ENCODE measurements around the gene MMS22L.

Gene MMS22L, protein sequence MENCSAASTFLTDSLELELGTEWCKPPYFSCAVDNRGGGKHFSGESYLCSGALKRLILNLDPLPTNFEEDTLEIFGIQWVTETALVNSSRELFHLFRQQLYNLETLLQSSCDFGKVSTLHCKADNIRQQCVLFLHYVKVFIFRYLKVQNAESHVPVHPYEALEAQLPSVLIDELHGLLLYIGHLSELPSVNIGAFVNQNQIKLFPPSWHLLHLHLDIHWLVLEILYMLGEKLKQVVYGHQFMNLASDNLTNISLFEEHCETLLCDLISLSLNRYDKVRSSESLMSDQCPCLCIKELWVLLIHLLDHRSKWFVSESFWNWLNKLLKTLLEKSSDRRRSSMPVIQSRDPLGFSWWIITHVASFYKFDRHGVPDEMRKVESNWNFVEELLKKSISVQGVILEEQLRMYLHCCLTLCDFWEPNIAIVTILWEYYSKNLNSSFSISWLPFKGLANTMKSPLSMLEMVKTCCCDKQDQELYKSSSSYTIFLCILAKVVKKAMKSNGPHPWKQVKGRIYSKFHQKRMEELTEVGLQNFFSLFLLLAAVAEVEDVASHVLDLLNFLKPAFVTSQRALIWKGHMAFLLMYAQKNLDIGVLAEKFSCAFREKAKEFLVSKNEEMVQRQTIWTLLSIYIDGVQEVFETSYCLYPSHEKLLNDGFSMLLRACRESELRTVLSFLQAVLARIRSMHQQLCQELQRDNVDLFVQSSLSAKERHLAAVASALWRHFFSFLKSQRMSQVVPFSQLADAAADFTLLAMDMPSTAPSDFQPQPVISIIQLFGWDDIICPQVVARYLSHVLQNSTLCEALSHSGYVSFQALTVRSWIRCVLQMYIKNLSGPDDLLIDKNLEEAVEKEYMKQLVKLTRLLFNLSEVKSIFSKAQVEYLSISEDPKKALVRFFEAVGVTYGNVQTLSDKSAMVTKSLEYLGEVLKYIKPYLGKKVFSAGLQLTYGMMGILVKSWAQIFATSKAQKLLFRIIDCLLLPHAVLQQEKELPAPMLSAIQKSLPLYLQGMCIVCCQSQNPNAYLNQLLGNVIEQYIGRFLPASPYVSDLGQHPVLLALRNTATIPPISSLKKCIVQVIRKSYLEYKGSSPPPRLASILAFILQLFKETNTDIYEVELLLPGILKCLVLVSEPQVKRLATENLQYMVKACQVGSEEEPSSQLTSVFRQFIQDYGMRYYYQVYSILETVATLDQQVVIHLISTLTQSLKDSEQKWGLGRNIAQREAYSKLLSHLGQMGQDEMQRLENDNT

DNA sequence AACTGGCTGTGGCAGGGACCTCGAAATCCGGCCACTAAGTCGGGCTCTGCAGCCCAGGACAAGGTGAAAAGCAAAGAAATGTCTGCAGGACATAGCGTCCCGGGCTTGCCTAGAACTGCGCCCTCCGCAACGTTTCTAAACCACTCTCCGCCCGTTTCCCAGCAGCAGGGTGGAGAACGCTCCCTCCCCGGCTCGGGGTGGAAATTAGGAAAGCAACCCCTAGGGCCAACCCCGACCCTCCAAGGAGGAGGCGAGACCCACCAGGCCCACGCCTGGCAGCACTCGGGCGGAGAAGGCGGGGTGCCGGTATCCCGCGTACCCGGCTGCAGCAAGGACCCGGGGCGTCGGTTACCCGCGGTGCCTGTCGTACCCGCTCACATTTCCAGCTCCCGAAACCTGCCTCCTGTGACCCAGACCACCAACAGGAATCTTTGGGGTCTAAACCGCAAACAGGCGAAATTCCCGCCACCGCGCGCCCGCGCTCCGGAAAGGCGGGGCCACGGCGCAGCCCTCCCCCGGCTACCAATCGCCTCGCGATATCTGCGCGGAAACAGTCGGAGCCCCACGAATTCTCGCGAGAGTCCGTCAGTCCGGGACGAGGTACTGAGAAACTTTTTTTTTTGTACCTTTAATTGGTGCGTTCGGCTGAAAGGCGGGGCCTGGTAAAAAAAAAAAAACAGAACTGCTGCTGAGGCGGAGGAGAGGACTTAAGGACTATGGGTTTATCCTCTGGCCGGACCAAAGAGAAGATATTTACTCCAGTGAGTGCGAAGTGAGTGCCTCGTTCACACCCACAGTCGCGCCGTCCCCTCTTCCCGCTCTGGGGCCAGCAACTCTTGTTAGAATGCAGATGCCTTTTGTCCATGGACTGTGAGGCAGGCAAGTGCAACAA, at the start of gene MMS22L:
TSS of gene MMS22L (minus strand) at position 491 of the 892 bp plus-strand sequence. CDS start 739 bp downstream, outside the sequence.
- peak; percentile 94 for DNase-seq

DNA sequence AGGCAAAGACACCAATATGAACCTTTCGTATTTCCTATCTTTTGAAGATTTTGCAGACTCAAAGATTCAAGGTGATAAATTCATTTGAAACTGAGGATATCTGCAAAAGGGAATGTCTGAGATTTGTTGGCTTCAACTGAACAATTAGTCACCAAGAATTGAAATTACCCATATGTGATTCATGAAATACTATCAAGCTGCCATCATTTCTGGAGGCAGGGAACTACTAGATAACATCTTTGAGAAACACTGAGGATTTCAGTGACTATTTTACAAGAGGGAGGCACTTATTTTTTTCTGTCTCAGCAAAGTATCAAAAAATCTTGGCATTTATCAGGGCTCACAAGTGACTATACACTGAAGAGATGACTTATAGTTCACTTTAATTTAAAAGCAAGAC, 39.8 kb upstream of the MMS22L start:
- no peak for DNase-seq

DNA sequence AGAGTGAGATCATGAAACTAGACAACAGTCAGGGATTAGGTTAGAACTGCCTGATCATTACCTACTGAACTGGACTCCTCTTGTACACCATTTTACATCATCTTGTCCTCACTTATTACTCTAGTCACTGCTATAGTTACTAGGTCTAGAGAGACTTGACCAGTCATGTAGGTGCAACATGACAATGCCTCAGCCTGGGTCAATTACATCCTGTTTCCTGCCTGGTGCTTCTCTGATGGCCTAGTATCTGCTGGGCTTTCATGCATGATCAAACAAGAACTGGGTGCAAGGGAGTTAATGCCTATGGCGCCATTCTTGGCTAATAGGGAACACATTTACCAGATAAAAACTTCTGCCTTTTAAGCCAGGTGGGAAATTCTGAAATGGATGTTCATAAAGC, 39.2 kb upstream of the MMS22L start:
- DNase-seq = peak; percentile 4

DNA sequence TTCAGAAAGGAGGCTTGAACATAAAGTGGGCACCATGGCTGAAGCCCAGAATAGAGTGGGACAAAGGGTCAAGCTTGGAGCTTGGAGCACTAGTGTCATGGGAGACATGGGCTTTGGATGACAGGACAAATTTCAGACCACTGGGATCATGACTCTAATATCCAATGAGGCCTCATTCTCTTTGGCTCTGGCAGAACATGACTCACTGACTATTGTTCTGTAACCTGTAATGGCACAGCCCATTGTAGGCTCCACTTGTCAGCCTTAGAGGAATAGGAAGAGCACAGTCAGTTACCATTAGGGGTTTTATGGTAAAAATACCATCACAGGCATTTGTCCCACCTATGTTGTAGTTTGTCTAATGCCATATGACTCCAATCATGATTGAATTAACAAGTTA, 34.0 kb upstream of the MMS22L start:
- DNase-seq = no peak

DNA sequence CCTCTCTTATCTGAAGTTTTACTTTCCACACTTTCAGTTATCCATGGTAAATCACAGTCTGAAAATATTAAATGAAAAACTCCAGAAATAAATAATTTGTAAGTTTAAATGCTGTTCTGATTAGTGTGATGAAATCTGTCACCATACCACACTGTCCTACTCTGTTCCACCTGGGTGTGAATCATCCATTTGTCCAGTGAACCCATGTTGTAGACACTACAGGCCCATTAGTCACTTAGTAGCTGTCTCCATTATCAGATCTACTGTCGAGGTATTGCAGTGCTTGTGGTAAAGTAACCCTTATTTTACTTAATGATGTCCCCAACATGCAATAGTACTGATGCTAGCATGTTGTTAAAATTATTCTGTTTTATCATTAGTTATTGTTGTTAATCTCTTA, 29.2 kb upstream of the MMS22L start:
- DNase-seq = no peak

DNA sequence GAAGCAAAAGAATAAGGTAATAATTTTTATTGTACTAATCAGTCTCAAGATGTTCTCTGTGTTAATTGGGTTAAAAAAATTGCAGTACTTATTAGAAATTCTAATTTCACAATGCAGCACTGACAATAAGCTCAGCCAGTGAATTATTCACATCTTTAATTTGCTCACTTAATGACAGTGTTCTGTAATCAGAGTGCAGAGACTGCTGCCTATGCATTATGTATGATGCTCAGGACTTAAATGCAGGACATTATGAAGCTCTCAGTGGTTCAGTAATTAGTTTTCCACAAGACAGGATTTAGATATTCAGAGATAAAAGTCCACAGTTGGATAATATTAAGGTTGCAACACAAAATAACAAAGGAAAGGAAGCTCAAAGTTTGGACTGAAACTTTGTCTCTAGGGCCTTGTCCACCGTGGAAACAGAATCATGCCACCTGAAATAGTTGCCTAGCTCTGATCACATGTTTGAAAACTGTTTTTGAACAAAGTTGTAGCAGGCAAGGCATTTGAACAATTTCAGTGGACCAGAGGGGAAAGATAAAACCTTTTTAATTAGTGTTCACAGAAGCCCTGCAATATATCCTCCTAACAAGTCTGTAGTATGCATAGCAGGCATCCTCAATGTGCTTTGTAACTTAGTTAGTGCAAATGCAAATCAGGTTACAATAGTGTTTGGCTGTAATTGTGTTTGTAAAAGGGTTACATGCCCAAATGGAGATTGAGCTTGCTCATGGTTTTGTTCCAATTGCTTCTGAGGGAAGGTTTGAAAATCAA, 23.7 kb upstream of the MMS22L start:
- DNase-seq = no peak

DNA sequence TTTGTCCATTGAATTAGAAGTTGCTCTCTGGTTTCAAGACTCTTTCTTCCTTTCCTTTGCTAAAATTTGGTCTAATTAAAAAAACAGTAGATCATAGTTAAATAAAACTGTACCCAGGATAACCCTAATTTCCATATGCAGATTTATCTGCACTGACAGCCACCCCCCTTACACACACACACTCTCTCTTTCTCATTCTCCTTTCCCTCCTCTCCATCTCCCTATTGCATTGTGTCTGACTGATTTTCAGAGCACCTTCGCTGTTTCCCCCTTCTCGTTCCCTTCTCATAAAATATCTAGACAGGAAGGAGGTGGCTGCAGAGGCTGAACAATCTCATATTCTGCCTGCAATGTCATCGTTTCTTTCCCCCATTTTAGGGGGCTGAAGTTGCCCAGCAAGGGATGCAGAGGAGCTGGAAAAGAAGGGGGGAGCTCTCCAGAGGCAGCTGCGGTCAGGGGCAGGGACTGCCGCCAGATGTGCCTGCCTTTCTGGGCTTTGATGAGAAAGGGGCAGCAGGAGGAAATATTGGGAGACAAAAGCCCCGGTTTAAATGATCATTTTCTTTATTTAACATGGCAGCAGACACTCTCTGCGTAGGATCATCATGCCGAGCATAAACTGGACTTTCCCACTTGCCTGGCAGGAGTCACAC, 22.5 kb upstream of the MMS22L start:
- DNase-seq = no peak

DNA sequence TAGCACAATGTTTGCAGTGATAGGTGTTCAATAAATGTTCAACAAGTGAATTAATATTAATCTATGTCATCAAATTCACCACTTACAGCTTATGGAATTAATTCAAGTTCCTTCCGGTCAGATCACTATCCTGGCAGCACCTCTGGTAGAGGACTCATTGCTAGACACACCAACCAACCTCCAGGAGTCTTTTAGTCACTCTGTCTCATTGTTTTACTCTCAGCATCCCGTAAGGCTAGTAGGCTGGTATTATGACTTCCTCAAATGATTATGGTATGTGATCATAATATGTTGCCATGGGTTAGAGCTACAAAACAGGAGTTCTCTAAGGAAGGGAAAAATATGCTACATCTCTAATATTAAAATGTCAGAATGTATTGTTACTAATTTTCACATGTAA, 21.7 kb upstream of the MMS22L start:
- DNase-seq = no peak

DNA sequence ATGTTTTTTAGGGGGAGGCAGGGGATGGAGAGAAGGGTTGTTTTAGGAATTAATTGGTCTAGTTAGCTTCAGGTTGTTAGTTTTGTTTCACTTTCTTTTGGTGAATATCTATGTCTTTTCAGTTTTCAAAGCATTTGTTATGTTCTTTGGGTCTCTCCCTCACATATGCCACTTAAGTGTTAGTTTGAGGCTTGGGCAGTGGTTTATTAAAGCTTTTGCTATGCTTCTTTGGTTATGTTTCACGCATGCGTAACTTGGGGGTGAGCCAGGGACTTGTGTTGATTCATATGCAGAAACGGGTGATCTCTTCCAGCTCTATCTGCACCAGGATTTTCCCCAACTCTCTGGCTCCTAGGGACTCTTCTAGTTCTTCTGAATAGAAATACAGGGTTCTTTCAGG, 11.4 kb upstream of the MMS22L start:
- DNase-seq = no peak

DNA sequence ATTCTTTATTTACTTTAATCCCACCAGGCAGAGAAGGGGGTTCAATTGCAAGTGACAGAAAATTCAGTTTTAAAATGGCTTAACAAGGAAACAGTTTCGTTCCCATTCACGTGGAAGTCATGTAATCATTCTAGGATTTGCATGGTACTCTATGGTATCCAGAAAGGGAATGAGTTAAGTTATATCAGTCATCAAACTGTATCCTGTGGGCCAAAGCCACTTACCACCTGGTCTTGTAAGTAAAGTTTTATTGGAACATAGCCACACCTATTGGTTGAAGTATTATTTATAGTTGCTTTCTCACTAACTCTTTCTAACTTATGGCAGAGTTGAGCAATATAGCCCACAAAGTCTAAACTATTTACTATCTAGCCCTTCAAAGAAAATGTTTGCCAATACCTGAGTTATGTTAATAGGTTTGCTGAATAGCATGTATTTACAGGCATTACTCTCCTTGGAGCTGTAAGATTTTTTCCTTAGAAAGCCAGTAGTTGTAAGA, 10.2 kb upstream of the MMS22L start:
- no peak for DNase-seq

DNA sequence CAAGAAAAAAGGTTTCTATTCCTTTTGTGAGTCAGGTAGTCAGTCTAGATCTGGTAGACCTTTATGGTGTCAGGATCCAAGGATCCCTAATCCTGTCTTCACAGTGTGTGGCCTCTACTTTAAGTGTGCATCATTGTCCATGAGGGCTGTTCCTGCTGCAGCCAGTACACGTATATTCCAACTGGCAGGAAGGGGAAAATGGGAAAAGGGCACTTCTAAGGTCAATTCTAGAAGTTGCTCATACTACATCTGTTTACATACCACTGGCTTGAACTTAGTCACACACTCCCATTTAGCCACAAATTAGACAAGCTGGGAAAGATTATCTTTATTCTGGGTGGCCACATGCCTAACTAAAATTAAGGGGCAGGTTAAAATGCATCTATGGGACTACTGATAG, 9.7 kb upstream of the MMS22L start:
- DNase-seq = no peak

DNA sequence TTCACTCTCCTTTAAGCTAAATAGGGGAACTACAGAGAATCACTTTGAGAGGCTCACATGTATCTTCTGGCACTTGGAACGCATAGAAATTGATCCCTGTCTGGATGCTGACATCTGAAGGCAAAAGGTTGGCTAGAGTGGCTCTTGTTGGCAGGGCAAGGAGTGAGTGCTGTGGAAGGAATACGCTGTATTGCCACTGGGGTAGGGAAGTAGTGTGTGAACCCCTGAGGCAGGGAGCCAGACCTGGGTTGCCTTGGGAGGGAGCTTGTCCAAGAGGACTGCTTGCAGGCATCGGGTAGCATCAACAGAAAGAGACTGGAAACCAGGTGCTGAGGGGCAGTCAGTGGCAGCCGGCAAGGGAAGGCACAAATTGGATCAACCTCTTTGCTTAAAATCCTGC, 8.9 kb upstream of the MMS22L start:
- DNase-seq = no peak

DNA sequence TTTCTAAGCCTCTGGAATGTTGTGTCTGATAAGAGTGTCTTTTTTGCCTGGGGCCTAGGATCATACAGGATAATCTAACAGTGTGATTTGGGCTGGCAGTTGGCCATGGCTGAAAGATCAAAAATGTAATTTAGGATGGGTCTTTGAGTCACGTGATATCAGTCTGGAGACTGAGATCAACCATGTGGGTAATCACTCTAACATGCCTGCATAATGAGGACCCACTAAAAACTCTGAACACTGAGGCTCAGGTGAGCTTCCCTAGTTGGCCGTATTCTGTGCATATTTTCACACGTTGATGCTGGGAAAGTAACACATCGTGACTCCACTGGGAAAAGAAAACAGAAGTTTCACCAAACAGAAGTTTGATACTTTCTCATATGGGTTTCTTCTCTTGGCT, 6.3 kb upstream of the MMS22L start:
- no peak for DNase-seq

DNA sequence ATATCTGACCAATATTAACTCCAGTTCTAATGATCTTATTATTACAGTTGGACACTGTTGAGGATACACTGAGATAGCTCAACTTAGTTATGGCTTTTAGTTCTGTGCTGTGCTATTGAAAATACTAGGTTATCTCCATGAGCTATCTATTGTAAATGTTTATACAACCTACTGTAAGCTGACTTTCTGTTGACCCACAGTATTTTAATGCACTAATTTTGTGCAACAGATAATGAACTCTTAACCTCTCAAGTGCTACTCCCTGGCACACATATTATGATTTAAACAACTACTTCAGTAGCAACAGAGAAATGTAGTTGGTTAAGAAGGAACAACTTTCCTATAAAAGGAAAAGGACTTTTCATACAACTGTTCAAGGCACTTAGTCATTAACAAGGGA, 5.2 kb upstream of the MMS22L start:
- DNase-seq = no peak

DNA sequence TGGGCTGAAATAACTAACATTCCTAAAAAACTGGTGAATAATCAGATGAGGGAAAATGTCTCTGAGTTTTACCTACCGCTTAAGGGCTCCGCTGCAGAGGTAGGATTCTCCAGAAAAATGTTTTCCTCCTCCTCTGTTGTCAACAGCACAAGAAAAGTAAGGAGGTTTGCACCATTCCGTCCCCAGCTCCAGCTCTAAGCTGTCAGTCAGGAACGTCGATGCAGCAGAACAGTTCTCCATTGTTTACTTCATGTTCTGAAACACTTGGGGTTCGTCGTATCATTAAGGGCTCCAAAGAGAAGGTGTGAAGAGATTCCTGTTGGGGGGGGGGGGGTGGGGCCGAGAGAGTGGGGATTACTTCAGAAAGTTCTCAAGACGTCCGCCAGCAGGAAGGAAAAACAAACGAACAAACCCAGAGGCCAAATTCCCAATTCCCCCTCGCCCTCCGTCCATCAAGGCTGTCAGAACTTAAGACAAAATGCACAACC, 734 bp downstream of the MMS22L start:
- DNase-seq = peak; percentile 11

DNA sequence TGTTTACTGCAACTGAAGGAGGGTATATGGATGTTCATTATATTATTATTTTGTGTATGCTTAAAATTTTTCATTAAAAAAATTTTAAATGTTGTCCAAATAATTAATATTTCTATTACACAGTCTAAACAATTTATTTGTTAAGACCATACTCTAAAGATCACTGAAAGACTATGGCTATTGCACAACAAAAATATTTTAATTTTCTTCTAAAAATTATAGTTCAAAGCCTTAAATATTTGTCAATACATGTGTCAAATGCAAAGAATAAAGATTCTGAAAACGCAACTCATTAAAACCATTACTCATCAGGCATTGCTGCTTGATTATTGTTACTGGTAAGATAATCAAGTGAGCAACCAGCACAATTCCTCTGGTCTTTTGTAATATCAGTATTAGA, 2.2 kb downstream of the MMS22L start:
- DNase-seq = no peak

DNA sequence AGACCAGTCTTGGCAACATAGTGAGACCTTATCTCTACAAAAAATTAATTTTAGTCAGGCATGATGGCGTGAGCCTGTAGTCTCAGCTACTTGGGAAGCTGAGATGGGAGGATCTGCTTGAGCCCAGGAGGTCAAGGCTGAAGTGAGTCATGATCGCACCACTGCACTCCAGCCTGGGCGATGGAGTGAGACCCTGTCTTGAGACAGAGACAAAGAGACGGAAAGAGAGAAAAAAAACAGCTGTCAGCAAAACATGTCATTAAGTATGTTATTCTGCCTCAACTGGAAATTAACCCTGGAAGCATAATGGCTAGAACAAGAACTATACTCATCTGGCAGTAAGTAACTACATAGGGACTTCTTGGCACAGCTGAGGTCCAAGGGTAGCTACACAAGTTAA, 7.2 kb downstream of the MMS22L start:
- DNase-seq = no peak

DNA sequence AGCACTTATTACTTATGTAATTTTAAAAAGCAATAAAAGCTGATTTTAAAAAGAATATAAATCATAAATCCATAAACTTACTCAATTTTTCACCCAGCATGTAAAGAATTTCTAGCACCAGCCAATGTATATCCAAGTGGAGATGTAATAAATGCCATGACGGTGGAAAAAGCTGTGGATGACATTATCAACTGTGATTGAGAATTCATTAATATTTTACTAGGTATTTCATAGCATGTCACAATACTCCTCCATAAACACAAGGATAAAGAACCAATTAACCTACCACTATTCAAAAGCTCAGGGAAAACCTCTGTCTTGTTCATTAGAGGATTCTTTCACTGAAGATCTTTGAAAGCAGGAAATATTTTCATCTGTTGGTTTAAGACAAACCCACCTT, 13.2 kb downstream of the MMS22L start:
- no peak for DNase-seq

DNA sequence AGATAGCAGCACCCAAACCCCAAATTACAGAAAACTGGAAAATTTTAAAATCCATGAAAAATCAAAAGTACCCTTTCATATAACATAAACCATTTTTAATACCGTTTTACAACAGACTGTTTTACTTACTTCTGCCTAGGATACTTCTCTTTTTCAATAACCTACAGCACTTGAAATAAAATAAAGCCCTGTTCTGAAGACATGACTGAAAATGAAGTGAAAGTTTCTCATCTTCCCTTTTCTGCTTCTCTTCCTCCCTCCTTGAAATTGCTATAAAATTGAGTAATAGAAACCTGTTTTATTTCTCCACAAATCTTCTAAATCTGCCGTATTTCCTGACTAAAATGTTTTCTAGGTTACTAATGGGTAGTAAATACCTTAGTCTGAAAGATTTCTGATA, 20.3 kb downstream of the MMS22L start:
- no peak for DNase-seq

DNA sequence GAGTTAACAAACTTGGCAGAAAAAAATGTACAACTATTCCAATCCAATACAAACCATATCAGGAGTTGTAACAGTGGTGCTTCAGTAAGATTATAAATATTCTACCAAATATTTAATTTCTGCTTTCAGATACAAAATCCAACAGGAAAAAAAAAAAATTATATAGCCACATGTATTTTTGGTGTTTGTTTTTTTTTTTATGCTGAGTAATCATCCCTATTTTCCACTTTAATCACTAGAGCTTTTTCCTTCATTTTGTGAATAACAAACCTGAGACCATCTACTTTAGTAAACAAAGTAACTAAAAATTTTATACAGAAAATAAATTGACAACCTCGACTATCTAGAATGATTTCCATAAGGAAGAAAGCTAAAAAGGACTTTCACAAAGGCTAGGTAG, 36.2 kb downstream of the MMS22L start:
- no peak for DNase-seq

DNA sequence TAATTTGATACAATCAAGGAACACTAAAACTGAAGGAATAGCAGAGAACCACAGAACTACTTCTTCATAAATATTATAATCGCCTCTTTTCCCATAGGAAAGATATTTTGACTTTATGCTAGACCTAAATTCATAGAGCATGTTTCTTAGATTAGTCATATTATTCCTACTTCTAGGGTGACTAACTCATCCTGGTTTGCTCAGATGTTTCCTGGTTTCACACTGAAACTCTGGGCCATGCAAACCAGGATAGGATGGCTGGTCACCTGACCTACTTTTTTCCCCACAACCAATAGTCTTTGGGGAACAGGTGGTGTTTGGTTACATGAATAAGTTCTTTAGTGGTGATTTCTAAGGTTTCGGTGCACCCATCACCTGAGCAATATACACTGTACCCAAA, 42.8 kb downstream of the MMS22L start:
- peak; percentile 16 for DNase-seq

All from activated CD4-positive, alpha-beta T cell treated with anti-CD3 and anti-CD28 coated beads, Interleukin-10, Interleukin-2, amounts not matched to agents 100 ng/mL and 50 ng/mL, durations not matched to agents 16 hours and 8 hours (primary cell).